SK-N-SH (cell line): Measurements from ENCODE around the gene ABLIM2.

ENCODE experiments used
- EP300 ChIP-seq, 2 experiments: IDR thresholded peaks; 2 replicates each; pipeline versions ENCODE4 v1.4.0 to v1.6.1; 2012; ENCODE audit warnings: borderline replicate concordance in 1 of 2, low read depth in 1 of 2, low read length in 1 of 2
- EZH2phosphoT487 ChIP-seq: fragments of 200-600 bp; sonication (generic); IDR thresholded peaks from 2 replicates; pipeline ENCODE4 v1.6.1; 2017; ENCODE audit warnings: low read depth, mixed run types, mild to moderate bottlenecking, antibody characterized with exemption, moderate library complexity, borderline replicate concordance
- JUND ChIP-seq: IDR thresholded peaks from 2 replicates; pipeline ENCODE4 v1.4.0; 2012
- POLR2AphosphoS5 ChIP-seq: IDR thresholded peaks from 2 replicates; pipeline ENCODE4 v1.6.1; 2012; ENCODE audit warnings: low read depth, low read length
- RAD21 ChIP-seq: IDR thresholded peaks from 2 replicates; pipeline ENCODE4 v1.6.1; 2012; ENCODE audit warnings: mild to moderate bottlenecking, low read length
- SMC3 ChIP-seq: IDR thresholded peaks from 2 replicates; pipeline ENCODE4 v1.6.1; 2012; ENCODE audit warnings: low read depth, low read length, improper control_type of control experiment
- TAF1 ChIP-seq: IDR thresholded peaks from 2 replicates; pipeline ENCODE4 v1.6.1; 2012; ENCODE audit warnings: low read depth, mild to moderate bottlenecking, low read length, moderate library complexity, borderline replicate concordance
- USF2 ChIP-seq: fragments of 150-350 bp; IDR thresholded peaks from 2 replicates; pipeline ENCODE4 v1.6.1; 2017; ENCODE audit warnings: antibody characterized with exemption, low read length, low read depth, borderline replicate concordance
- YY1 ChIP-seq: IDR thresholded peaks from 2 replicates; pipeline ENCODE4 v1.4.0; 2012; ENCODE audit warnings: low read depth, mild to moderate bottlenecking
- TF ChIP-seq, protein P1 (sequence below): fragments of 200-600 bp; sonication (generic); IDR thresholded peaks from 2 replicates; pipeline ENCODE4 v1.6.1; 2017; ENCODE audit warnings: antibody characterized with exemption, mild to moderate bottlenecking, moderate library complexity
- TF ChIP-seq, protein P2 (sequence below): IDR thresholded peaks from 2 replicates; pipeline ENCODE4 v1.6.1; 2012; ENCODE audit warnings: mild to moderate bottlenecking, low read depth, low read length, moderate library complexity
- TF ChIP-seq, protein P3 (sequence below): IDR thresholded peaks from 2 replicates; pipeline ENCODE4 v1.4.0; 2012; ENCODE audit warnings: low read depth

- TF ChIP-seq USF2 (no peak), POLR2AphosphoS5 (no peak), YY1 (no peak), EZH2phosphoT487 (no peak), SMC3 (no peak), EP300 (IDR thresholded peaks at IDR 0.05; ENCODE audit: borderline replicate concordance in 1 of 2, low read depth in 1 of 2, low read length in 1 of 2) (no peak), JUND (no peak), TAF1 (no peak), RAD21 (no peak)
- TF ChIP-seq, protein P1, sequence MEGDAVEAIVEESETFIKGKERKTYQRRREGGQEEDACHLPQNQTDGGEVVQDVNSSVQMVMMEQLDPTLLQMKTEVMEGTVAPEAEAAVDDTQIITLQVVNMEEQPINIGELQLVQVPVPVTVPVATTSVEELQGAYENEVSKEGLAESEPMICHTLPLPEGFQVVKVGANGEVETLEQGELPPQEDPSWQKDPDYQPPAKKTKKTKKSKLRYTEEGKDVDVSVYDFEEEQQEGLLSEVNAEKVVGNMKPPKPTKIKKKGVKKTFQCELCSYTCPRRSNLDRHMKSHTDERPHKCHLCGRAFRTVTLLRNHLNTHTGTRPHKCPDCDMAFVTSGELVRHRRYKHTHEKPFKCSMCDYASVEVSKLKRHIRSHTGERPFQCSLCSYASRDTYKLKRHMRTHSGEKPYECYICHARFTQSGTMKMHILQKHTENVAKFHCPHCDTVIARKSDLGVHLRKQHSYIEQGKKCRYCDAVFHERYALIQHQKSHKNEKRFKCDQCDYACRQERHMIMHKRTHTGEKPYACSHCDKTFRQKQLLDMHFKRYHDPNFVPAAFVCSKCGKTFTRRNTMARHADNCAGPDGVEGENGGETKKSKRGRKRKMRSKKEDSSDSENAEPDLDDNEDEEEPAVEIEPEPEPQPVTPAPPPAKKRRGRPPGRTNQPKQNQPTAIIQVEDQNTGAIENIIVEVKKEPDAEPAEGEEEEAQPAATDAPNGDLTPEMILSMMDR = no peak
- TF ChIP-seq, protein P2, sequence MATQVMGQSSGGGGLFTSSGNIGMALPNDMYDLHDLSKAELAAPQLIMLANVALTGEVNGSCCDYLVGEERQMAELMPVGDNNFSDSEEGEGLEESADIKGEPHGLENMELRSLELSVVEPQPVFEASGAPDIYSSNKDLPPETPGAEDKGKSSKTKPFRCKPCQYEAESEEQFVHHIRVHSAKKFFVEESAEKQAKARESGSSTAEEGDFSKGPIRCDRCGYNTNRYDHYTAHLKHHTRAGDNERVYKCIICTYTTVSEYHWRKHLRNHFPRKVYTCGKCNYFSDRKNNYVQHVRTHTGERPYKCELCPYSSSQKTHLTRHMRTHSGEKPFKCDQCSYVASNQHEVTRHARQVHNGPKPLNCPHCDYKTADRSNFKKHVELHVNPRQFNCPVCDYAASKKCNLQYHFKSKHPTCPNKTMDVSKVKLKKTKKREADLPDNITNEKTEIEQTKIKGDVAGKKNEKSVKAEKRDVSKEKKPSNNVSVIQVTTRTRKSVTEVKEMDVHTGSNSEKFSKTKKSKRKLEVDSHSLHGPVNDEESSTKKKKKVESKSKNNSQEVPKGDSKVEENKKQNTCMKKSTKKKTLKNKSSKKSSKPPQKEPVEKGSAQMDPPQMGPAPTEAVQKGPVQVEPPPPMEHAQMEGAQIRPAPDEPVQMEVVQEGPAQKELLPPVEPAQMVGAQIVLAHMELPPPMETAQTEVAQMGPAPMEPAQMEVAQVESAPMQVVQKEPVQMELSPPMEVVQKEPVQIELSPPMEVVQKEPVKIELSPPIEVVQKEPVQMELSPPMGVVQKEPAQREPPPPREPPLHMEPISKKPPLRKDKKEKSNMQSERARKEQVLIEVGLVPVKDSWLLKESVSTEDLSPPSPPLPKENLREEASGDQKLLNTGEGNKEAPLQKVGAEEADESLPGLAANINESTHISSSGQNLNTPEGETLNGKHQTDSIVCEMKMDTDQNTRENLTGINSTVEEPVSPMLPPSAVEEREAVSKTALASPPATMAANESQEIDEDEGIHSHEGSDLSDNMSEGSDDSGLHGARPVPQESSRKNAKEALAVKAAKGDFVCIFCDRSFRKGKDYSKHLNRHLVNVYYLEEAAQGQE = no peak
- TF ChIP-seq, protein P3, sequence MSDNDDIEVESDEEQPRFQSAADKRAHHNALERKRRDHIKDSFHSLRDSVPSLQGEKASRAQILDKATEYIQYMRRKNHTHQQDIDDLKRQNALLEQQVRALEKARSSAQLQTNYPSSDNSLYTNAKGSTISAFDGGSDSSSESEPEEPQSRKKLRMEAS = no peak
Observed at GRCh38 chr4:8133897-8134563, 24.6 kb downstream of the ABLIM2 start.
